B cell (primary cell): ENCODE data around the gene MOGAT1.

Experiments
- CTCF ChIP-seq: fragments of 200-600 bp; IDR thresholded peaks from one replicate; pipeline ENCODE4 v1.8.0; 2022; ENCODE audit warnings: antibody characterized with exemption, mild to moderate bottlenecking
- EZH2 ChIP-seq: IDR thresholded peaks from 2 replicates; pipeline ENCODE4 v1.6.1; 2012; ENCODE audit warnings: borderline replicate concordance, low read depth, mild to moderate bottlenecking, moderate library complexity, low read length; ENCODE audit not compliant: insufficient read depth, poor library complexity, severe bottlenecking

DNA sequence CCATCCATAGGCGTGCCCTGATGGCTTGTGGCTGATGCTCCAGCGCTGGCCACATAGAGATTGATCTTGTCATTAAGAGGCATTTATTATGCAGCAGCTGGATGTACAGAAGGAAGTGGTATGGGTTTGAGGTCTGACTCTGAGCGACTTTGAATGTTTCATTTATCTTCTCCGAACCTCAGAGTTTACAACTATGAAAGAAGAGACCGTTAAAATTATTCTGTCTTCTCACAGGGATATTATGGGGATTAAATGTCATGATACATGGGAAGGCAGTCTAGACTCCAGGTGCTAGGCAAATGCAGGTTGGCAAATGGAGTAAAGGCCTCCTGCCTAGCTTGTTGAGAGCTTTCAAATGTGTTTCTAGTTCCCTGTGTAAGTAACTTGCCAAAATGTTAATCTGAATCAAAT, 30.3 kb downstream of the MOGAT1 start:
- TF ChIP-seq EZH2 (no peak), CTCF (no peak)
